ENCODE results near the gene CD14.
"Not testable (repeated sequence)": the region's sequence is repeated elsewhere in the genome, so short reads cannot be mapped to it uniquely, and the experiment has no call there.

CD14 gene

GRCh38 chr5:140605879-140606278 is 27.1 kb downstream of the CD14 start:
- H3K9me3 ChIP-seq (ENCODE audit: severe bottlenecking): no peaks in the 10 kb centered on the region
- no peaks in the 10 kb centered on the region for H3K27me3 ChIP-seq (ENCODE audit: insufficient read depth, poor library complexity, severe bottlenecking)
- TF ChIP-seq CTCF (IDR thresholded peaks at IDR 0.05; ENCODE audit: poor library complexity, severe bottlenecking): no peak
- no peak overlapping the region for H3K27ac ChIP-seq (ENCODE audit: poor library complexity, severe bottlenecking)
- H3K36me3 ChIP-seq (ENCODE audit: low read depth): no peaks in the 10 kb centered on the region
- peaks cover 17% of the 10 kb centered on the region for H3K4me1 ChIP-seq (ENCODE audit: insufficient read depth, poor library complexity, severe bottlenecking)
- DNase-seq (ENCODE audit: low spot score) (no peak), ATAC-seq (ENCODE audit: low read depth) (no peak)
- H3K4me3 ChIP-seq (ENCODE audit: severe bottlenecking): no peak overlapping the region

DNA sequence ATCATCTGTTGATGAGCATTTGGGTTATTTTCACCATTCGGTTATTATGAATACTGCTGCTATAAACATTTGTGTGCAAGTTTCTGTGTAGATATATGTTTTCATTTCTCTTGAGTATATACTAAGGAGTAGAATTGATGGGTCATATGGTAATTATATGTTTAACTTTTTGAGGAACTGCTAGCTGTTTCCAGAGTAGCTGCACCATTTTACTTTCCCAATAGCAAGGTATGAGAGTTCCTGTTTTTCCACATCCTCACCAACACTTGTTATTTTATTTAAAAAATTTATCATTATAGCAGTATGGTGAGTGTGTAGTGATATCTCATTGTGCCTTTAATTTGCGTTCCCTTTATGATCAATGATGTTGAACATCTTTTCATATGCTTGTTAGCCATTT is 29.2 kb downstream of the CD14 start:
- no peaks in the 10 kb centered on the region for H3K9me3 ChIP-seq (ENCODE audit: severe bottlenecking)
- no peaks in the 10 kb centered on the region for H3K36me3 ChIP-seq (ENCODE audit: low read depth)
- no peak for ATAC-seq (ENCODE audit: low read depth)
- H3K4me3 ChIP-seq (ENCODE audit: severe bottlenecking): no peak overlapping the region
- H3K27ac ChIP-seq (ENCODE audit: poor library complexity, severe bottlenecking): no peak overlapping the region
- DNase-seq (ENCODE audit: low spot score): no peak
- no peak for TF ChIP-seq CTCF (IDR thresholded peaks at IDR 0.05; ENCODE audit: poor library complexity, severe bottlenecking)
- H3K4me1 ChIP-seq (ENCODE audit: insufficient read depth, poor library complexity, severe bottlenecking): peaks cover 9% of the 10 kb centered on the region
- H3K27me3 ChIP-seq (ENCODE audit: insufficient read depth, poor library complexity, severe bottlenecking): no peaks in the 10 kb centered on the region

DNA sequence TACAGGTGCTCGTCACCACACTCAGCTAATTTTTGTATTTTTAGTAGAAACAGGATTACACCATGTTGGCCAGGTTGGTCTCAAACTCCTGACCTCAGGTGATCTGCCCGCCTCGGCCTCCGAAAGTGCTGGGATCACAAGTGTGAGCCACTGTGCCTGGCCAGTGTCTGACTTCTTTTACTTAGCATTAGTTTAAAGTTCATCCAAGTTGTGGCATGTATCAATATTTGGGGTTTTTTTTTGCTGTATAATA is 29.6 kb downstream of the CD14 start:
- not testable (repeated sequence) for DNase-seq (ENCODE audit: low spot score); H3K4me1 ChIP-seq (ENCODE audit: insufficient read depth, poor library complexity, severe bottlenecking); H3K27ac ChIP-seq (ENCODE audit: poor library complexity, severe bottlenecking); H3K4me3 ChIP-seq (ENCODE audit: severe bottlenecking); ATAC-seq (ENCODE audit: low read depth); H3K36me3 ChIP-seq (ENCODE audit: low read depth); H3K9me3 ChIP-seq (ENCODE audit: severe bottlenecking); H3K27me3 ChIP-seq (ENCODE audit: insufficient read depth, poor library complexity, severe bottlenecking)

DNA sequence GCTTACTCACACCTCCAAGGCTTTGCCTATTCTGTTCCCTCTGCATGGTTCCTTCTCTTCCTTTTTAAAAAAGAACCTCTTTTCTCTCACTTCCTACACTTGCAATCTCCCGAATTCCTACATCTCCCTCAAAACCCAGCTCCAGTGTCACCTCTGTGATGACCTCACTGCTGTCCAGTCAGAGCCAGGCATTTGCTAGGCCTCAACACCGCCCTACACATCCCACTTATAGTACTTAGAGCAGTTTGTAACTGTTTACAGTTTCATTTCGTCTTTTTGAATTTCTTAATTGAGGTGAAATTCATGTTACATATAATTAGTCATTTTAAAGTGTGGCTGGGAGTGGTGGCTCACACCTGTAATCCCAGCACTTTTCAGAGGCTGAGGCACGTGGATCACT is 30.8 kb downstream of the CD14 start:
- Histone ChIP-seq H3K27ac (ENCODE audit: poor library complexity, severe bottlenecking) (no peak overlapping the region), H3K36me3 (ENCODE audit: low read depth) (no peaks in the 10 kb centered on the region), H3K4me3 (ENCODE audit: severe bottlenecking) (no peak overlapping the region), H3K27me3 (ENCODE audit: insufficient read depth, poor library complexity, severe bottlenecking) (no peaks in the 10 kb centered on the region), H3K9me3 (ENCODE audit: severe bottlenecking) (no peaks in the 10 kb centered on the region), H3K4me1 (ENCODE audit: insufficient read depth, poor library complexity, severe bottlenecking) (peaks cover 7% of the 10 kb centered on the region)
- DNase-seq (ENCODE audit: low spot score): no peak
- no peak for TF ChIP-seq CTCF (IDR thresholded peaks at IDR 0.05; ENCODE audit: poor library complexity, severe bottlenecking)
- no peak for ATAC-seq (ENCODE audit: low read depth)

DNA sequence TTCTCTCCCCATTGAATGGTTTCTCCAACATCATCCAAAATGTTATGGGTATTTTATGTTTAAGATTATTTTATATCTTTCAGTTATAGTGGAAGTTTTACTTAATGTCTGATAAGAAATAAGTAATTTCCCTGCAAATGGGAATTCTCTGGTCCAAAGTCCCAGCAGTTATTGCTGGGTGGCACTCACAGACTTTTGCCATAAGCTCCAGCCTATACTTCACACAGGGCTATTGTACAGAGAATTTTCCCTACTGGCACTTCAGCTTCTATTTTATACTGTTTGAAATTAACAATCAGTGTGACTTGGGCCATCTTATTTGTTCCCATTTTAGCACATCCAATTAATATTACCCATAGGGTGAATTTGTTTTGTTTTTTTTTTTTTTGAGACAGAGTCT is 32.9 kb downstream of the CD14 start:
- Histone ChIP-seq H3K4me3 (ENCODE audit: severe bottlenecking) (no peak overlapping the region), H3K27ac (ENCODE audit: poor library complexity, severe bottlenecking) (no peak overlapping the region), H3K27me3 (ENCODE audit: insufficient read depth, poor library complexity, severe bottlenecking) (no peaks in the 10 kb centered on the region), H3K36me3 (ENCODE audit: low read depth) (no peaks in the 10 kb centered on the region), H3K9me3 (ENCODE audit: severe bottlenecking) (no peaks in the 10 kb centered on the region), H3K4me1 (ENCODE audit: insufficient read depth, poor library complexity, severe bottlenecking) (peaks cover 7% of the 10 kb centered on the region)
- no peak for TF ChIP-seq CTCF (IDR thresholded peaks at IDR 0.05; ENCODE audit: poor library complexity, severe bottlenecking)
- no peak for ATAC-seq (ENCODE audit: low read depth)
- DNase-seq (ENCODE audit: low spot score): no peak

GRCh38 chr5:140598836-140599235 is 34.1 kb downstream of the CD14 start:
- H3K36me3 ChIP-seq (ENCODE audit: low read depth): no peaks in the 10 kb centered on the region
- DNase-seq (ENCODE audit: low spot score) (no peak), ATAC-seq (ENCODE audit: low read depth) (no peak)
- no peaks in the 10 kb centered on the region for H3K27me3 ChIP-seq (ENCODE audit: insufficient read depth, poor library complexity, severe bottlenecking)
- peaks cover 7% of the 10 kb centered on the region for H3K4me1 ChIP-seq (ENCODE audit: insufficient read depth, poor library complexity, severe bottlenecking)
- TF ChIP-seq CTCF (IDR thresholded peaks at IDR 0.05; ENCODE audit: poor library complexity, severe bottlenecking): no peak
- H3K4me3 ChIP-seq (ENCODE audit: severe bottlenecking): no peak overlapping the region
- no peaks in the 10 kb centered on the region for H3K9me3 ChIP-seq (ENCODE audit: severe bottlenecking)
- no peak overlapping the region for H3K27ac ChIP-seq (ENCODE audit: poor library complexity, severe bottlenecking)

Data from RWPE2 (cell line).